ENCODE measurements around the gene NRAP. TPM values are rescaled to one million over a fixed set of nuclear protein-coding genes. Genes with fewer than 3 reads are reported as not detected.

The NRAP gene
- polyA plus RNA-seq, 3 donors: not detected

- H2AFZ ChIP-seq (ENCODE audit: insufficient read depth, low read depth, low read length, poor library complexity, severe bottlenecking): no peak overlapping the region
- no peaks in the 10 kb centered on the region for H3K4me1 Mint-ChIP-seq
- no peaks in the 10 kb centered on the region for H3K36me3 Mint-ChIP-seq
- H3K9me3 ChIP-seq (replicated peaks in 1 of 2; ENCODE audit: control insufficient read depth in 1 of 2, insufficient read depth in 1 of 2, low read length in 2 of 2): no peaks in the 10 kb centered on the region
- no peak overlapping the region for H3K27ac ChIP-seq (ENCODE audit: low read depth in 1 of 2, low read length in 2 of 2)
- H3K27me3 ChIP-seq (ENCODE audit: control insufficient read depth in 2 of 2, insufficient read depth in 2 of 2, low read length in 2 of 2): no peaks in the 10 kb centered on the region
- no CpG with 5 or more reads among the region's 2 CpGs for WGBS (ENCODE audit: insufficient coverage)
- no peak overlapping the region for H3K27ac Mint-ChIP-seq
- no peak overlapping the region for H3K4me3 Mint-ChIP-seq
- H3K9ac ChIP-seq (ENCODE audit: insufficient read depth, low read length, poor library complexity, severe bottlenecking): no peak overlapping the region
- no peaks in the 10 kb centered on the region for H3K4me1 ChIP-seq (ENCODE audit: control insufficient read depth in 1 of 2, insufficient read depth in 2 of 2, low read length in 2 of 2)
- no peaks in the 10 kb centered on the region for H3K79me2 ChIP-seq (ENCODE audit: insufficient read depth, low read length)
- TF ChIP-seq, protein P1, sequence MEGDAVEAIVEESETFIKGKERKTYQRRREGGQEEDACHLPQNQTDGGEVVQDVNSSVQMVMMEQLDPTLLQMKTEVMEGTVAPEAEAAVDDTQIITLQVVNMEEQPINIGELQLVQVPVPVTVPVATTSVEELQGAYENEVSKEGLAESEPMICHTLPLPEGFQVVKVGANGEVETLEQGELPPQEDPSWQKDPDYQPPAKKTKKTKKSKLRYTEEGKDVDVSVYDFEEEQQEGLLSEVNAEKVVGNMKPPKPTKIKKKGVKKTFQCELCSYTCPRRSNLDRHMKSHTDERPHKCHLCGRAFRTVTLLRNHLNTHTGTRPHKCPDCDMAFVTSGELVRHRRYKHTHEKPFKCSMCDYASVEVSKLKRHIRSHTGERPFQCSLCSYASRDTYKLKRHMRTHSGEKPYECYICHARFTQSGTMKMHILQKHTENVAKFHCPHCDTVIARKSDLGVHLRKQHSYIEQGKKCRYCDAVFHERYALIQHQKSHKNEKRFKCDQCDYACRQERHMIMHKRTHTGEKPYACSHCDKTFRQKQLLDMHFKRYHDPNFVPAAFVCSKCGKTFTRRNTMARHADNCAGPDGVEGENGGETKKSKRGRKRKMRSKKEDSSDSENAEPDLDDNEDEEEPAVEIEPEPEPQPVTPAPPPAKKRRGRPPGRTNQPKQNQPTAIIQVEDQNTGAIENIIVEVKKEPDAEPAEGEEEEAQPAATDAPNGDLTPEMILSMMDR (IDR thresholded peaks at IDR 0.05): no peak
- no peaks in the 10 kb centered on the region for H4K20me1 ChIP-seq (ENCODE audit: insufficient read depth, low read length)
- intact Hi-C loops (cut with micrococcal nuclease): no loop called here
- no peak overlapping the region for H3K4me3 ChIP-seq (replicated peaks in 1 of 3; ENCODE audit: low read depth in 2 of 3, low read length in 3 of 3)
- H3K4me2 ChIP-seq (replicated peaks; ENCODE audit: extremely low read depth, low read length, poor library complexity, severe bottlenecking): no peak overlapping the region
- peaks cover 0 to 2% (median 0%) of the 10 kb centered on the region in 7 donors for H3K9me3 Mint-ChIP-seq
- H3K36me3 ChIP-seq (replicated peaks in 1 of 2; ENCODE audit: control insufficient read depth in 1 of 2, insufficient read depth in 2 of 2, low read length in 2 of 2): no peaks in the 10 kb centered on the region
- H3K27me3 Mint-ChIP-seq (ENCODE audit: low read depth in 3 of 3): peaks cover 3 to 8% (median 6%) of the 10 kb centered on the region in 3 donors
- no peak for DNase-seq
Measured at GRCh38 chr10:113628607-113629153, 35.2 kb downstream of the NRAP start.

DNA sequence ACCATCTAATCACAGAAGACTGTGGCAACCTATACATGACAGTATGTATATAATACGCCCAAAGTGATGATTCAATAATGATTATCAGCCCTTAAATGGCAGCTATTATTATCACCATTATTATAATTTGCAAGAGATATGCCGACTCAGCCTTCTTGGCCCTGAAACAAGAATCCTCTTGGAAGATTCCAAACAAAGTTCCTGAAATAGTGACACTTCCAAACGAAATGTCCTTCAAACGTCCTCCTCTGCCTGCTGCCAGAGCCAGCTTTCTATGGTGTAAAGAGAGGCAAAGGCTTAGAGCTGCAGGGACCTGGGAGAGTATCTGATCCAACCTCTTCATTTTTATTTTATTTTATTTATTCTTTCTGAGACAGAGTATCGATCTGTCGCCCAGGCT, 36.0 kb downstream of the NRAP start:
- 94% methylated on average over 3 of the region's 6 CpGs for WGBS (ENCODE audit: insufficient coverage)
- no peaks in the 10 kb centered on the region for H3K36me3 ChIP-seq (replicated peaks in 1 of 2; ENCODE audit: control insufficient read depth in 1 of 2, insufficient read depth in 2 of 2, low read length in 2 of 2)
- Mint-ChIP-seq H3K36me3 (no peaks in the 10 kb centered on the region), H3K27me3 (ENCODE audit: low read depth in 3 of 3) (peaks cover 3 to 8% (median 6%) of the 10 kb centered on the region in 3 donors), H3K4me1 (no peaks in the 10 kb centered on the region), H3K27ac (no peak overlapping the region), H3K4me3 (no peak overlapping the region), H3K9me3 (peaks cover 0 to 2% (median 0%) of the 10 kb centered on the region in 7 donors)
- no peak overlapping the region for H3K9ac ChIP-seq (ENCODE audit: insufficient read depth, low read length, poor library complexity, severe bottlenecking)
- H3K27me3 ChIP-seq (ENCODE audit: control insufficient read depth in 2 of 2, insufficient read depth in 2 of 2, low read length in 2 of 2): no peaks in the 10 kb centered on the region
- no peak overlapping the region for H3K27ac ChIP-seq (ENCODE audit: low read depth in 1 of 2, low read length in 2 of 2)
- no peaks in the 10 kb centered on the region for H4K20me1 ChIP-seq (ENCODE audit: insufficient read depth, low read length)
- H3K4me1 ChIP-seq (ENCODE audit: control insufficient read depth in 1 of 2, insufficient read depth in 2 of 2, low read length in 2 of 2): no peaks in the 10 kb centered on the region
- H3K4me3 ChIP-seq (replicated peaks in 1 of 3; ENCODE audit: low read depth in 2 of 3, low read length in 3 of 3): no peak overlapping the region
- H3K4me2 ChIP-seq (replicated peaks; ENCODE audit: extremely low read depth, low read length, poor library complexity, severe bottlenecking): no peak overlapping the region
- intact Hi-C loops (cut with micrococcal nuclease): no loop called here
- no peaks in the 10 kb centered on the region for H3K9me3 ChIP-seq (replicated peaks in 1 of 2; ENCODE audit: control insufficient read depth in 1 of 2, insufficient read depth in 1 of 2, low read length in 2 of 2)
- no peaks in the 10 kb centered on the region for H3K79me2 ChIP-seq (ENCODE audit: insufficient read depth, low read length)
- DNase-seq: no peak
- TF ChIP-seq, protein P1 (IDR thresholded peaks at IDR 0.05): no peak
- no peak overlapping the region for H2AFZ ChIP-seq (ENCODE audit: insufficient read depth, low read depth, low read length, poor library complexity, severe bottlenecking)
